Neural progenitor cell (in vitro differentiated cells): ENCODE data around the gene NOXA1. TPM values are rescaled to one million over a fixed set of nuclear protein-coding genes. Genes with fewer than 3 reads are reported as not detected.

Experiments
- DNase-seq: peaks from one replicate; pipeline ENCODE4 v3.0.0-alpha.2; 2016; ENCODE audit warnings: low spot score
- H2AFZ ChIP-seq: fragments of 200-600 bp; sonication (generic); replicated peaks from 2 replicates; pipeline ENCODE4 v1.6.1; 2016; ENCODE audit warnings: antibody characterized with exemption
- H3F3A ChIP-seq: fragments of 200-600 bp; sonication (generic); 2 replicates; pipeline ENCODE4 v1.6.1; 2016; ENCODE audit warnings: antibody characterized with exemption, low read depth
- H3K27ac ChIP-seq: fragments of 200-600 bp; sonication (generic); 2 replicates; pipeline ENCODE4 v1.5.1; 2016; ENCODE audit warnings: mild to moderate bottlenecking
- H3K27me3 ChIP-seq: fragments of 200-600 bp; sonication (generic); 2 replicates; pipeline ENCODE4 v1.6.1; 2016; ENCODE audit warnings: mild to moderate bottlenecking, moderate library complexity
- H3K36me3 ChIP-seq: fragments of 200-600 bp; sonication (generic); 2 replicates; pipeline ENCODE4 v1.5.1; 2016
- H3K4me1 ChIP-seq: fragments of 200-600 bp; sonication (generic); 2 replicates; pipeline ENCODE4 v1.6.1; 2016; ENCODE audit warnings: mixed run types
- H3K4me2 ChIP-seq: fragments of 200-600 bp; sonication (generic); 2 replicates; pipeline ENCODE4 v1.6.1; 2016
- H3K4me3 ChIP-seq: fragments of 200-600 bp; sonication (generic); 2 replicates; pipeline ENCODE4 v1.5.1; 2016
- H3K79me2 ChIP-seq: fragments of 200-600 bp; sonication (generic); 2 replicates; pipeline ENCODE4 v1.6.1; 2016; ENCODE audit warnings: low read depth
- H3K9ac ChIP-seq: fragments of 200-600 bp; sonication (generic); 2 replicates; pipeline ENCODE4 v1.6.1; 2016
- H3K9me3 ChIP-seq: fragments of 200-600 bp; sonication (generic); 2 replicates; pipeline ENCODE4 v1.5.1; 2016; ENCODE audit warnings: low read depth
- H4K20me1 ChIP-seq: fragments of 200-600 bp; sonication (generic); 2 replicates; pipeline ENCODE4 v1.6.1; 2016; ENCODE audit warnings: low read depth
- H3K27ac Mint-ChIP-seq: 3 replicates; pipeline ENCODE4 v1.8.0; 2021; ENCODE audit warnings: mixed read lengths
- H3K27me3 Mint-ChIP-seq: 2 replicates; pipeline ENCODE4 v1.8.0; 2022; ENCODE audit warnings: low read depth, mild to moderate bottlenecking, inconsistent platforms, moderate library complexity, mixed read lengths; ENCODE audit not compliant: insufficient read depth
- H3K36me3 Mint-ChIP-seq: 3 replicates; pipeline ENCODE4 v1.8.0; 2021; ENCODE audit warnings: mixed read lengths
- H3K4me1 Mint-ChIP-seq: 3 replicates; pipeline ENCODE4 v1.8.0; 2021; ENCODE audit warnings: mixed read lengths
- H3K4me3 Mint-ChIP-seq: 3 replicates; pipeline ENCODE4 v1.8.0; 2021; ENCODE audit warnings: mild to moderate bottlenecking, moderate library complexity, mixed read lengths
- H3K9me3 Mint-ChIP-seq: 3 replicates; pipeline ENCODE4 v1.8.0; 2020; ENCODE audit warnings: mixed read lengths
- EZH2 ChIP-seq: fragments of 200-600 bp; sonication (generic); IDR thresholded peaks from 2 replicates; pipeline ENCODE4 v1.6.1; 2017; ENCODE audit warnings: antibody characterized with exemption, mild to moderate bottlenecking, moderate library complexity
- EZH2phosphoT487 ChIP-seq: fragments of 200-600 bp; sonication (generic); IDR thresholded peaks from 2 replicates; pipeline ENCODE4 v1.6.1; 2017; ENCODE audit warnings: antibody characterized with exemption
- total RNA-seq: library from RNA; depleted of rRNA; stranded (reverse); fragments of >200 nt; gene quantifications from 2 replicates; pipeline ENCODE4 v1.2.3, GENCODE V29; 2015; ENCODE audit warnings: low replicate concordance
- TF ChIP-seq, protein P1 (sequence below): fragments of 200-600 bp; sonication (generic); IDR thresholded peaks from 2 replicates; pipeline ENCODE4 v1.5.1; 2017; ENCODE audit warnings: antibody characterized with exemption, mild to moderate bottlenecking

Gene NOXA1
- total RNA-seq, 1 donor from 2014 or later: 0.39 TPM

DNA sequence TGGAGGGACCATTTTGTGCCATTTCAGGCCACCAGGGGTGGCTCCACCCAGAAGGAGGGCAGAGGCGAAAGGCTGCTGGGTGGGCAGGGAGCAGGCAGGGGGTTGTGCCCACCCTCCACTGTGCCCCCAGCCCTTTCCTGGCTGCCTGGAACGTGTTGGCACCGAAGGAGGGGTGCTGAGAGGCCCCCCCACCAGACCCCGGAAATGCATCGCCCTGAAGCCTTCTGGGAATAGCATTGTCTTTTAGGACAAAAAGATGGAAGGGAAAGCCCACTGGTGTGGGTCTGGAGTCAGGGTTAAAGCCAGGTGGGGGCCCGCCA, 5.1 kb downstream of the NOXA1 start:
- Histone ChIP-seq H3K4me2 (no peak overlapping the region), H3K27ac (no peak overlapping the region), H3K27me3 (peaks cover 20% of the 10 kb centered on the region), H3K4me1 (no peaks in the 10 kb centered on the region), H3K9me3 (no peaks in the 10 kb centered on the region), H3K36me3 (no peaks in the 10 kb centered on the region), H2AFZ (no peak overlapping the region), H3K4me3 (no peak overlapping the region), H3K79me2 (no peaks in the 10 kb centered on the region), H3K9ac (no peak overlapping the region), H4K20me1 (no peaks in the 10 kb centered on the region), H3F3A (peaks cover 11% of the 10 kb centered on the region)
- TF ChIP-seq, protein P1, sequence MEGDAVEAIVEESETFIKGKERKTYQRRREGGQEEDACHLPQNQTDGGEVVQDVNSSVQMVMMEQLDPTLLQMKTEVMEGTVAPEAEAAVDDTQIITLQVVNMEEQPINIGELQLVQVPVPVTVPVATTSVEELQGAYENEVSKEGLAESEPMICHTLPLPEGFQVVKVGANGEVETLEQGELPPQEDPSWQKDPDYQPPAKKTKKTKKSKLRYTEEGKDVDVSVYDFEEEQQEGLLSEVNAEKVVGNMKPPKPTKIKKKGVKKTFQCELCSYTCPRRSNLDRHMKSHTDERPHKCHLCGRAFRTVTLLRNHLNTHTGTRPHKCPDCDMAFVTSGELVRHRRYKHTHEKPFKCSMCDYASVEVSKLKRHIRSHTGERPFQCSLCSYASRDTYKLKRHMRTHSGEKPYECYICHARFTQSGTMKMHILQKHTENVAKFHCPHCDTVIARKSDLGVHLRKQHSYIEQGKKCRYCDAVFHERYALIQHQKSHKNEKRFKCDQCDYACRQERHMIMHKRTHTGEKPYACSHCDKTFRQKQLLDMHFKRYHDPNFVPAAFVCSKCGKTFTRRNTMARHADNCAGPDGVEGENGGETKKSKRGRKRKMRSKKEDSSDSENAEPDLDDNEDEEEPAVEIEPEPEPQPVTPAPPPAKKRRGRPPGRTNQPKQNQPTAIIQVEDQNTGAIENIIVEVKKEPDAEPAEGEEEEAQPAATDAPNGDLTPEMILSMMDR: no peak
- no peak for TF ChIP-seq EZH2
- no peak for TF ChIP-seq EZH2phosphoT487
- no peak for DNase-seq
- Mint-ChIP-seq H3K27ac (no peak overlapping the region), H3K4me3 (no peak overlapping the region), H3K36me3 (no peaks in the 10 kb centered on the region), H3K27me3 (peaks cover 8% of the 10 kb centered on the region), H3K9me3 (no peaks in the 10 kb centered on the region), H3K4me1 (no peaks in the 10 kb centered on the region)

DNA sequence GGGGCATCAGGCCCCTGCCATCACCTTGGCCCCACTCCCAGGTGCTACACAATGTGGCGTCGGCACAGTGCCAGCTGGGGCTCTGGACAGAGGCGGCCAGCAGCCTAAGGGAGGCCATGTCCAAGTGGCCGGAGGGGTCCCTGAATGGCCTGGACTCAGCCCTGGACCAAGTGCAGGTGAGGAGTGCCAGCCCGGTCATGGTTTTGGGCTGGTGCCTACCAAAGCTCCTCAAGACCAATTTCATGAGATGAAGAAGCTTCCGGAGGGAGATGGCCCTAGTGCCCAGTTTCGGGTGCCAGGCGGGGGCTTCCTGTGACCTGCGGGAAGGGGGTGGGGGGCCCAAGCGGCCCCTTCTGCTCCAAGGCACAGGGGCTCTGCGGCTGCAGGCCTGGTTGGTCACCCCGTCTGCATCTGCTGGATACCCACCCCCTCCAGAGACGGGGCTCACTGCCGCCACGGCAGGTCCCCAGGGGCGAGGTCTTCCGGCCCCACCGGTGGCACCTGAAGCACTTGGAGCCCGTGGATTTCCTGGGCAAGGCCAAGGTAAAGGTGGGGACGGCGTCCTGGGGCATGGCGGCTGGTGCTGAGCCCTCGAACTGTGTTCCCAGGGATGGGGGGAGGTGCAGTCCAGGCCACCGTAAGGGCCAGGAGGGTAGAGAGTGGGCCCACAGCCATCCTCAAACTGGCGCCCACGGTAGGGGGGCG, 5.8 kb downstream of the NOXA1 start:
- TF ChIP-seq, protein P1: no peak
- TF ChIP-seq EZH2phosphoT487: no peak
- TF ChIP-seq EZH2: no peak
- H3K4me3 ChIP-seq: no peak overlapping the region
- H3K4me2 ChIP-seq: no peak overlapping the region
- H3K27ac ChIP-seq: no peak overlapping the region
- Mint-ChIP-seq H3K36me3 (no peaks in the 10 kb centered on the region), H3K27ac (no peak overlapping the region), H3K27me3 (peaks cover 8% of the 10 kb centered on the region), H3K4me1 (no peaks in the 10 kb centered on the region), H3K4me3 (no peak overlapping the region), H3K9me3 (no peaks in the 10 kb centered on the region)
- DNase-seq: no peak
- H3K79me2 ChIP-seq: no peaks in the 10 kb centered on the region
- H2AFZ ChIP-seq: no peak overlapping the region
- H4K20me1 ChIP-seq: no peaks in the 10 kb centered on the region
- peaks cover 12% of the 10 kb centered on the region for H3K27me3 ChIP-seq
- H3K9me3 ChIP-seq: no peaks in the 10 kb centered on the region
- no peaks in the 10 kb centered on the region for H3K4me1 ChIP-seq
- no peaks in the 10 kb centered on the region for H3K36me3 ChIP-seq
- H3F3A ChIP-seq: peaks cover 8% of the 10 kb centered on the region
- H3K9ac ChIP-seq: no peak overlapping the region

DNA sequence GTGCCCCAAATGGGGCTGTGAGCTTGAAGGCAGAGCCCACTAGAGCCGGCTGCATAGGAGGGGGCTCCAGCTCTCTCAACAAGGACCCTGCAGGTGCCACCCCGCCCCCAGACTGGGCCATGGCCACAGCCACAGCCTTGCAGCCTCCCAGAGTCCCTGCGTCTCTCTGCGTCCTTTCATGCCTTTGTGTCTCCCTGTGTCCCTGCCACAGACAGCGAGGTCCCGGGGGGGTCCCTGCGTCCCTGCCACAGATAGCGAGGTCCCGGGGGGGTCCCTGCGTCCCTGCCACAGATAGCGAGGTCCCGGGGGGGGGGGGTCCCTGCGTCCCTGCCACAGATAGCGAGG, 6.3 kb downstream of the NOXA1 start:
- H3K36me3 ChIP-seq: no peaks in the 10 kb centered on the region
- H3F3A ChIP-seq: peaks cover 3% of the 10 kb centered on the region
- H3K9ac ChIP-seq: no peak overlapping the region
- no peak overlapping the region for H3K4me3 ChIP-seq
- Mint-ChIP-seq H3K27me3 (peaks cover 4% of the 10 kb centered on the region), H3K36me3 (no peaks in the 10 kb centered on the region), H3K4me3 (no peak overlapping the region), H3K4me1 (no peaks in the 10 kb centered on the region), H3K9me3 (no peaks in the 10 kb centered on the region), H3K27ac (no peak overlapping the region)
- H3K4me2 ChIP-seq: no peak overlapping the region
- TF ChIP-seq EZH2phosphoT487 (no peak), EZH2 (no peak)
- TF ChIP-seq, protein P1: no peak
- no peak overlapping the region for H3K27ac ChIP-seq
- no peak overlapping the region for H2AFZ ChIP-seq
- no peak for DNase-seq
- H3K27me3 ChIP-seq: peaks cover 7% of the 10 kb centered on the region
- no peaks in the 10 kb centered on the region for H3K79me2 ChIP-seq
- H3K4me1 ChIP-seq: no peaks in the 10 kb centered on the region
- H3K9me3 ChIP-seq: no peaks in the 10 kb centered on the region
- no peaks in the 10 kb centered on the region for H4K20me1 ChIP-seq
